Peyer's patch (tissue), 4 donors: ENCODE measurements around the gene ABCA10.

Experiments used
- POLR2A ChIP-seq, 2 donors: fragments of 450-650 bp; IDR thresholded peaks; one replicate each; pipeline ENCODE4 v1.5.1; 2017; ENCODE audit warnings: antibody characterized with exemption in 2 of 2, mild to moderate bottlenecking in 2 of 2, moderate library complexity in 2 of 2
- TF ChIP-seq, protein P1 (sequence below), 6 experiments: fragments of 450-650 bp in 4 of 6; fragments of 200-600 bp in 2 of 6; sonication (generic) in 1 of 6; IDR thresholded peaks; one replicate each; pipeline ENCODE4 v1.5.1; 2017 to 2019; ENCODE audit warnings: antibody characterized with exemption in 6 of 6, mild to moderate bottlenecking in 3 of 6, moderate library complexity in 1 of 6

DNA sequence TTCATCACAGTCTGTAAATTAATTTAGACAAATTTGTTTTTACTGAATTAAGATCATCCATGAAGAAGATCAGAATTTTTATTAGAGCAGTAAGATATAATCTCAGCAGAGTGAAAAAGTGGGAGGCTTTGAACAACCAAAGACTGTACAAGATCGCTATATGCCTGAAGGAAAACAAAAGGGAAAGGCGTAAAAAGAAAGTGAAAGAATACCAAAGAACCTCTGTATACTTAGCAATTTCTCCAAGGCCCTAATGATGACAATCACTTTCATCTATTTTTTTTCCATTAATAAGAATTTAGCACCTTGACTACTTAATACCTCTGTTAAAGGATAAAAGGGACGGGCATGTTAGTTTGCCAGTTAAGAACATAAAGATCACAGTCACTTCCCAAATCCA is 38.6 kb upstream of the ABCA10 start:
- TF ChIP-seq, protein P1, sequence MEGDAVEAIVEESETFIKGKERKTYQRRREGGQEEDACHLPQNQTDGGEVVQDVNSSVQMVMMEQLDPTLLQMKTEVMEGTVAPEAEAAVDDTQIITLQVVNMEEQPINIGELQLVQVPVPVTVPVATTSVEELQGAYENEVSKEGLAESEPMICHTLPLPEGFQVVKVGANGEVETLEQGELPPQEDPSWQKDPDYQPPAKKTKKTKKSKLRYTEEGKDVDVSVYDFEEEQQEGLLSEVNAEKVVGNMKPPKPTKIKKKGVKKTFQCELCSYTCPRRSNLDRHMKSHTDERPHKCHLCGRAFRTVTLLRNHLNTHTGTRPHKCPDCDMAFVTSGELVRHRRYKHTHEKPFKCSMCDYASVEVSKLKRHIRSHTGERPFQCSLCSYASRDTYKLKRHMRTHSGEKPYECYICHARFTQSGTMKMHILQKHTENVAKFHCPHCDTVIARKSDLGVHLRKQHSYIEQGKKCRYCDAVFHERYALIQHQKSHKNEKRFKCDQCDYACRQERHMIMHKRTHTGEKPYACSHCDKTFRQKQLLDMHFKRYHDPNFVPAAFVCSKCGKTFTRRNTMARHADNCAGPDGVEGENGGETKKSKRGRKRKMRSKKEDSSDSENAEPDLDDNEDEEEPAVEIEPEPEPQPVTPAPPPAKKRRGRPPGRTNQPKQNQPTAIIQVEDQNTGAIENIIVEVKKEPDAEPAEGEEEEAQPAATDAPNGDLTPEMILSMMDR (IDR thresholded peaks at IDR 0.05): no peak
- TF ChIP-seq POLR2A (IDR thresholded peaks at IDR 0.05): no peak
